Fibroblast of skin of right biceps (primary cell): ENCODE data around the gene H2BK1.

Experiments used
- DNase-seq: peaks from one replicate; pipeline ENCODE4 v3.0.0-alpha.2; 2013

The H2BK1 gene

GRCh38 chr7:151244841-151245346 is 34.6 kb upstream of the H2BK1 start:
- no peak for DNase-seq

- peak; percentile 51 for DNase-seq
Observed at GRCh38 chr7:151244196-151244840, 34.0 kb upstream of the H2BK1 start.

- DNase-seq, result no peak
Observed at GRCh38 chr7:151243408-151244195, 33.3 kb upstream of the H2BK1 start.

GRCh38 chr7:151243045-151243349 is 32.7 kb upstream of the H2BK1 start:
- no peak for DNase-seq

- DNase-seq, result no peak
Observed at GRCh38 chr7:151242159-151243044, 32.1 kb upstream of the H2BK1 start.

GRCh38 chr7:151241755-151242096 is 31.4 kb upstream of the H2BK1 start:
- no peak for DNase-seq

- no peak for DNase-seq
Observed at GRCh38 chr7:151240942-151241754, 30.9 kb upstream of the H2BK1 start.

GRCh38 chr7:151240536-151240935 is 30.2 kb upstream of the H2BK1 start:
- no peak for DNase-seq

GRCh38 chr7:151239837-151240459 is 29.7 kb upstream of the H2BK1 start:
- no peak for DNase-seq

GRCh38 chr7:151238924-151239836 is 28.9 kb upstream of the H2BK1 start:
- no peak for DNase-seq

- DNase-seq, result no peak
Observed at GRCh38 chr7:151238190-151238810, 28.0 kb upstream of the H2BK1 start.

GRCh38 chr7:151237244-151238189 is 27.2 kb upstream of the H2BK1 start:
- no peak for DNase-seq

- DNase-seq, result no peak
Observed at GRCh38 chr7:151236406-151236805, 26.1 kb upstream of the H2BK1 start.

- no peak for DNase-seq
Observed at GRCh38 chr7:151235091-151235787, 25.0 kb upstream of the H2BK1 start.

- no peak for DNase-seq
Observed at GRCh38 chr7:151233804-151234203, 23.5 kb upstream of the H2BK1 start.

- DNase-seq, result peak; percentile 80
Observed at GRCh38 chr7:151232917-151233701, 22.8 kb upstream of the H2BK1 start.

- peak; percentile 87 for DNase-seq
Observed at GRCh38 chr7:151232091-151232916, 22.0 kb upstream of the H2BK1 start, which contains the start of gene CHPF2. TSS of gene CHPF2 (plus strand) at chr7:151232483. CDS start at chr7:151234012, 1,529 bp downstream.
